ENCODE data around the gene SOX1. TPM values are rescaled to one million over a fixed set of nuclear protein-coding genes. Genes with fewer than 3 reads are reported as not detected.

The SOX1 gene
- total and polyA plus RNA-seq, 2 experiments from 2014 or later: not detected

DNA sequence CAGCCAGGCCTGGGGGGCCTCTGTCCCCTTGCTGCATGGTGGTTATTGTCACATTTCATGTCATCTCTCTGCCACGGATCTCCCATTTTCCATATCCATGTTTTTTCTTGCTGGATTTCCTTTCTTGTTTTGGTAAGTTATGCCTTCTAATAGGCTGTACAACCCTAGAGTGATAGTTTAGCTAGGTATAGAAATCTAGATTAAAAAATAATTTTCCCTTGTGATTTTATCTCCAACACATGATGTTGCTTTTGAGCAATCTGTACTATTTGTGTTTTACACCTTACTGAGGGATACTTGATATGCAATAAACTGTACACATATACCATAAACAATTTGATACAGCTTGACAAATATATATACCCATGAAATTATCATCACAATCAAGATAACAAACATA, 17.0 kb downstream of the SOX1 start:
- TF ChIP-seq, protein P1, sequence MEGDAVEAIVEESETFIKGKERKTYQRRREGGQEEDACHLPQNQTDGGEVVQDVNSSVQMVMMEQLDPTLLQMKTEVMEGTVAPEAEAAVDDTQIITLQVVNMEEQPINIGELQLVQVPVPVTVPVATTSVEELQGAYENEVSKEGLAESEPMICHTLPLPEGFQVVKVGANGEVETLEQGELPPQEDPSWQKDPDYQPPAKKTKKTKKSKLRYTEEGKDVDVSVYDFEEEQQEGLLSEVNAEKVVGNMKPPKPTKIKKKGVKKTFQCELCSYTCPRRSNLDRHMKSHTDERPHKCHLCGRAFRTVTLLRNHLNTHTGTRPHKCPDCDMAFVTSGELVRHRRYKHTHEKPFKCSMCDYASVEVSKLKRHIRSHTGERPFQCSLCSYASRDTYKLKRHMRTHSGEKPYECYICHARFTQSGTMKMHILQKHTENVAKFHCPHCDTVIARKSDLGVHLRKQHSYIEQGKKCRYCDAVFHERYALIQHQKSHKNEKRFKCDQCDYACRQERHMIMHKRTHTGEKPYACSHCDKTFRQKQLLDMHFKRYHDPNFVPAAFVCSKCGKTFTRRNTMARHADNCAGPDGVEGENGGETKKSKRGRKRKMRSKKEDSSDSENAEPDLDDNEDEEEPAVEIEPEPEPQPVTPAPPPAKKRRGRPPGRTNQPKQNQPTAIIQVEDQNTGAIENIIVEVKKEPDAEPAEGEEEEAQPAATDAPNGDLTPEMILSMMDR (IDR thresholded peaks at IDR 0.05; ENCODE audit: low read depth, low read length): no peak
- no peak for DNase-seq (ENCODE audit: low read depth in 1 of 2, low spot score in 1 of 2)
- no peaks in the 10 kb centered on the region for H3K9me3 ChIP-seq (ENCODE audit: low read depth)
- no peak overlapping the region for H3K4me3 ChIP-seq
- peaks cover 61% of the 10 kb centered on the region for H3K27me3 ChIP-seq
- no peaks in the 10 kb centered on the region for H3K4me1 ChIP-seq (ENCODE audit: low read depth)
- no peaks in the 10 kb centered on the region for H3K36me3 ChIP-seq
- H3K27ac ChIP-seq: no peak overlapping the region

DNA sequence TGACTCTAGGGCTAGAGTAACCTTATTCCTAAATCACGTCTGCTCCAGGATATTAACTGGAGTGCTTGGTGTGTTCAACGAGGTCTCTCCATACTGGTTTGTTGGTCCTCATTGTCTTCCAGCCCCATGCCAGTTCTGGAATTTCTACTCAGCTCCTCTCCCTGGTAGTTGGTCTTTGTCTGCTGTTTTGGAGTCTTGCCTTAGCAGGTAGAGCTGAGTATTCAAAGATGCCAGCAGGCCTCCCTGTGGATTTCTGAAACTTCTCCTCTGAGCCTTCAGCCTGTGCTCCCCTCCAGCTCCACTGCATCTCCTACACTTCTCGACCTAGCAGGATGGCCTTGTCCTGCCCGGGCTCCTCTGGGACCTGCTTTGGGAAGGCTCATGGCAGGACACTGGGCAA, 25.5 kb downstream of the SOX1 start:
- Histone ChIP-seq H3K9me3 (ENCODE audit: low read depth) (no peaks in the 10 kb centered on the region), H3K4me1 (ENCODE audit: low read depth) (no peaks in the 10 kb centered on the region), H3K36me3 (no peaks in the 10 kb centered on the region), H3K27ac (no peak overlapping the region), H3K4me3 (no peak overlapping the region), H3K27me3 (peaks cover 89% of the 10 kb centered on the region)
- TF ChIP-seq, protein P1 (IDR thresholded peaks at IDR 0.05; ENCODE audit: low read depth, low read length): no peak
- DNase-seq (ENCODE audit: low read depth in 1 of 2, low spot score in 1 of 2): no peak

DNA sequence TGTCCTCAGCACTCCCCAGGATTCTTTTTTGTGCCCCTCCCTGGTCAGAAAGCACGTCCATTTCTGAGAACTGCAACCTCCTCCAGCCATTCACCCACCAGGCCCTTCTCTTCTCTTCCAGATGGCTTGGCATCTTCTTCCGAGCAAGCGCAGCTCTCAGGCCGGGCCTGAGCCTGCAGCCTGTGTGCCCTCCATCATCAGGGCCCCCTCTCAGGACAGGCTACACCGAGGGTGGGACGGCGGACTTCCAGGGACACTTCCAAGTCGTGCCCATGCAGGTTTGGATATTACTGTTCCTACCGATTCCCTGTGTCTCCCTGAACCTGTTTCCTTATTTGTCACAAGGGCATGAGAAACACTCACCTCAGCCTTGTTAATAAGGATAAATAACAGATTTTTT, 28.4 kb downstream of the SOX1 start:
- TF ChIP-seq, protein P1 (IDR thresholded peaks at IDR 0.05; ENCODE audit: low read depth, low read length): no peak
- Histone ChIP-seq H3K4me3 (no peak overlapping the region), H3K36me3 (no peaks in the 10 kb centered on the region), H3K9me3 (ENCODE audit: low read depth) (no peaks in the 10 kb centered on the region), H3K27me3 (peaks cover 90% of the 10 kb centered on the region), H3K27ac (no peak overlapping the region), H3K4me1 (ENCODE audit: low read depth) (no peaks in the 10 kb centered on the region)
- no peak for DNase-seq (ENCODE audit: low read depth in 1 of 2, low spot score in 1 of 2)

DNA sequence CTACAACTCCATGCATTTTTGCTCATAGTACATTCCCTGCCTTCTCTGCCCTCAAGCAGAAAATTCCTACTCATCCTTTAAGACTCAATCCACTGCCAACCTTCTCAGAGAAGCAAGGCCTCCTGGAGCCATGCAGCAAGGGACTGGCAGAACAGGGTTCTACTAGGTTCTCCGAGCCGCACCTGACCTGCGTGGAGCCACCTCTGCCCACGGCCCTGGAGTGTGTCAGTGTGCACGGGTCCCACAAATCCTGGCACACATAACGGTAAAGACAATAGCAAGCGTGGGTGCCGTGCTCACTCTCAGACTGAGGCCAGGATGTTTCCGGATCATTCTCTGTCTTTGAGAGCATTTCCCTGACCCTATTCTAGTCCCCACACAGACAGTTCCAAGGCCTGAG, 30.0 kb downstream of the SOX1 start:
- Histone ChIP-seq H3K9me3 (ENCODE audit: low read depth) (no peaks in the 10 kb centered on the region), H3K27me3 (peaks cover 98% of the 10 kb centered on the region), H3K36me3 (no peaks in the 10 kb centered on the region), H3K4me1 (ENCODE audit: low read depth) (peaks cover under 1% of the 10 kb centered on the region), H3K27ac (no peak overlapping the region), H3K4me3 (no peak overlapping the region)
- DNase-seq (ENCODE audit: low read depth in 1 of 2, low spot score in 1 of 2): no peak
- TF ChIP-seq, protein P1 (IDR thresholded peaks at IDR 0.05; ENCODE audit: low read depth, low read length): no peak

GRCh38 chr13:112097770-112098169, 30.8 kb downstream of the SOX1 start:
- TF ChIP-seq, protein P1 (IDR thresholded peaks at IDR 0.05; ENCODE audit: low read depth, low read length): no peak
- no peak for DNase-seq (ENCODE audit: low read depth in 1 of 2, low spot score in 1 of 2)
- peaks cover 7% of the 10 kb centered on the region for H3K4me1 ChIP-seq (ENCODE audit: low read depth)
- H3K27me3 ChIP-seq: peaks cover 98% of the 10 kb centered on the region
- H3K36me3 ChIP-seq: no peaks in the 10 kb centered on the region
- no peaks in the 10 kb centered on the region for H3K9me3 ChIP-seq (ENCODE audit: low read depth)
- H3K27ac ChIP-seq: no peak overlapping the region
- no peak overlapping the region for H3K4me3 ChIP-seq

DNA sequence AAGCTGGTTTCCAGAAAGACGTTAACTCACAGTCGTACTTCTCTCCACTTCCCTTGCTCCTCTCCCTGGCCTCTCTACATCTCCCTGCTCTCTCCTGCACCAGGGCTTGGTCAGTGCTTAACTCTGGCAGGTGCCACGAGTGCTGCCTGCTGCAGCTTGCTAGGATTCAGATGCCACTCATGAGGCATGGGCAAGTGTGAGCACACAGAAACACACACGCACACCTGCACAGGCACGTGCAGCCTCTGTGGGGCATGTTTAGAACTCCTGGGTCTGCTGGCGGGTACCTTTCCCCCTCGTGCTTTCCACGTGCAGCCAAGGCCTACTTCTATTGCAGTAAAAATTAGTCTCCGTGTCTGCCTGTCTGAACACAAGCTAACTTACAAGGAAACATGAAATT, 31.8 kb downstream of the SOX1 start:
- Histone ChIP-seq H3K27ac (no peak overlapping the region), H3K9me3 (ENCODE audit: low read depth) (no peaks in the 10 kb centered on the region), H3K27me3 (peaks cover 98% of the 10 kb centered on the region), H3K36me3 (no peaks in the 10 kb centered on the region), H3K4me1 (ENCODE audit: low read depth) (peaks cover 7% of the 10 kb centered on the region), H3K4me3 (no peak overlapping the region)
- TF ChIP-seq, protein P1 (IDR thresholded peaks at IDR 0.05; ENCODE audit: low read depth, low read length): no peak
- no peak for DNase-seq (ENCODE audit: low read depth in 1 of 2, low spot score in 1 of 2)
